ENCODE measurements around the gene TACC3. TPM values are rescaled to one million over a fixed set of nuclear protein-coding genes. Genes with fewer than 3 reads are reported as not detected.

The TACC3 gene
- polyA plus RNA-seq, 1 of the 3 experiments (the other 2 are of a cell fraction), result 49.5 TPM

DNA sequence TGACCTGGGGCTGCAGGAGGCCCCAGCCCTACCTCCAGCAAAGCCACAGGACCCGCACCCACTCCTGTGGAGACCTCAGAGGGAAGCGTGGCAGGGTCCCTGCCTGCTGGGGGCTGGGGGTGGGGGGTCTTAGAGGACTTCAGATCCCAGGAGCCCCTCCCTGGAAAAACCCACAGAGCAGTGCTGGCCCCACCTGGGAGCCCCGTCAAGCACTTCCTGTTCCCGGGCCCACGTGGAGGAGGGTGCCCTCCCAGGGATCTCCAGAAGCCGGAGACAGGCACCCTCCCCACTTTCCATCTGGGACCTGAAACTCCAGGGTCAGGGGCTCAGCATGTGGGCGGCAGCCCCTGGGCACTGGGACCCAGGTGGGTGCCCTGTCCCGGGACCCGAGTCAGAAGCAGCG is 32.0 kb downstream of the TACC3 start:
- H3K4me1 ChIP-seq (ENCODE audit: control insufficient read depth in 1 of 2, insufficient read depth in 2 of 2, low read depth in 1 of 2, low read length in 1 of 2), result peaks cover 0 to 33% of the 10 kb centered on the region in 2 experiments; a peak in 1 of 4 replicates
- no peak overlapping the region for H3K9ac ChIP-seq
- H3K27ac ChIP-seq (ENCODE audit: low read depth in 2 of 2, low read length in 1 of 2), result peak overlapping the region in 1 of 2 experiments; percentile 14; a peak in 1 of 4 replicates
- no peaks in the 10 kb centered on the region for H3K79me2 ChIP-seq (ENCODE audit: insufficient read depth)
- WGBS (ENCODE audit: low lambda C conversion rate), result 60% methylated on average over 2 of the region's 10 CpGs
- no peak for TF ChIP-seq YY1 (IDR thresholded peaks at IDR 0.05; ENCODE audit: low read depth)
- no peak for TF ChIP-seq MXI1 (IDR thresholded peaks at IDR 0.05; ENCODE audit: low read depth, low read length)
- no peak for TF ChIP-seq MEF2A (IDR thresholded peaks at IDR 0.05; ENCODE audit: borderline replicate concordance, low read depth)
- TF ChIP-seq TEAD4 (IDR thresholded peaks at IDR 0.05; ENCODE audit: borderline replicate concordance, insufficient read depth), result no peak
- no peak for TF ChIP-seq RAD21 (IDR thresholded peaks at IDR 0.05; ENCODE audit: low read length)
- no peak for TF ChIP-seq FOSL2 (IDR thresholded peaks at IDR 0.05; ENCODE audit: borderline replicate concordance, low read depth)
- TF ChIP-seq, protein P1, sequence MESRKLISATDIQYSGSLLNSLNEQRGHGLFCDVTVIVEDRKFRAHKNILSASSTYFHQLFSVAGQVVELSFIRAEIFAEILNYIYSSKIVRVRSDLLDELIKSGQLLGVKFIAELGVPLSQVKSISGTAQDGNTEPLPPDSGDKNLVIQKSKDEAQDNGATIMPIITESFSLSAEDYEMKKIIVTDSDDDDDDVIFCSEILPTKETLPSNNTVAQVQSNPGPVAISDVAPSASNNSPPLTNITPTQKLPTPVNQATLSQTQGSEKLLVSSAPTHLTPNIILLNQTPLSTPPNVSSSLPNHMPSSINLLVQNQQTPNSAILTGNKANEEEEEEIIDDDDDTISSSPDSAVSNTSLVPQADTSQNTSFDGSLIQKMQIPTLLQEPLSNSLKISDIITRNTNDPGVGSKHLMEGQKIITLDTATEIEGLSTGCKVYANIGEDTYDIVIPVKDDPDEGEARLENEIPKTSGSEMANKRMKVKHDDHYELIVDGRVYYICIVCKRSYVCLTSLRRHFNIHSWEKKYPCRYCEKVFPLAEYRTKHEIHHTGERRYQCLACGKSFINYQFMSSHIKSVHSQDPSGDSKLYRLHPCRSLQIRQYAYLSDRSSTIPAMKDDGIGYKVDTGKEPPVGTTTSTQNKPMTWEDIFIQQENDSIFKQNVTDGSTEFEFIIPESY (IDR thresholded peaks at IDR 0.05; ENCODE audit: borderline replicate concordance, low read depth), result no peak
- TF ChIP-seq RCOR1 (IDR thresholded peaks at IDR 0.05; ENCODE audit: low read length), result no peak
- TF ChIP-seq, protein P2, sequence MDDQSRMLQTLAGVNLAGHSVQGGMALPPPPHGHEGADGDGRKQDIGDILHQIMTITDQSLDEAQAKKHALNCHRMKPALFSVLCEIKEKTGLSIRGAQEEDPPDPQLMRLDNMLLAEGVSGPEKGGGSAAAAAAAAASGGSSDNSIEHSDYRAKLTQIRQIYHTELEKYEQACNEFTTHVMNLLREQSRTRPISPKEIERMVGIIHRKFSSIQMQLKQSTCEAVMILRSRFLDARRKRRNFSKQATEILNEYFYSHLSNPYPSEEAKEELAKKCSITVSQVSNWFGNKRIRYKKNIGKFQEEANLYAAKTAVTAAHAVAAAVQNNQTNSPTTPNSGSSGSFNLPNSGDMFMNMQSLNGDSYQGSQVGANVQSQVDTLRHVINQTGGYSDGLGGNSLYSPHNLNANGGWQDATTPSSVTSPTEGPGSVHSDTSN (IDR thresholded peaks at IDR 0.05), result no peak
- no peak for TF ChIP-seq RXRA (IDR thresholded peaks at IDR 0.05; ENCODE audit: borderline replicate concordance, low read depth)
- TF ChIP-seq JUND (IDR thresholded peaks at IDR 0.05), result no peak
- no peak for TF ChIP-seq ELF1 (IDR thresholded peaks at IDR 0.05)
- TF ChIP-seq POLR2AphosphoS5 (IDR thresholded peaks at IDR 0.05; ENCODE audit: low read depth, low read length), result no peak
- TF ChIP-seq NRF1 (IDR thresholded peaks at IDR 0.05; ENCODE audit: low read depth, low read length), result no peak
- TF ChIP-seq GABPA (IDR thresholded peaks at IDR 0.05; ENCODE audit: low read depth), result no peak
- no peak for TF ChIP-seq TAF1 (IDR thresholded peaks at IDR 0.05; ENCODE audit: borderline replicate concordance, low read depth, low read length)
- no peak for TF ChIP-seq RFX5 (IDR thresholded peaks at IDR 0.05; ENCODE audit: low read length)
- no peak for TF ChIP-seq EP300 (IDR thresholded peaks at IDR 0.05; ENCODE audit: borderline replicate concordance in 1 of 2, low read depth in 1 of 2, low read length in 1 of 2)
- ChIA-PET CTCF (interaction anchor here (1.3 to 12.0 kb wide), 5 partner anchors 8 to 157 kb away, joined by 3 to 88 read pairs (median 5); partner anchors contain the start of gene TMEM129), POLR2A (no interaction called here)
- no peak overlapping the region for H2AFZ ChIP-seq (ENCODE audit: low read depth)
- no peaks in the 10 kb centered on the region for H3K9me2 ChIP-seq
- no peaks in the 10 kb centered on the region for H3F3A ChIP-seq (replicated peaks; ENCODE audit: insufficient read depth)
- H3K4me2 ChIP-seq, result no peak overlapping the region
- no peaks in the 10 kb centered on the region for H4K20me1 ChIP-seq (ENCODE audit: insufficient read depth)
- no peaks in the 10 kb centered on the region for H3K9me3 ChIP-seq
- H3K27me3 ChIP-seq (ENCODE audit: insufficient read depth), result no peaks in the 10 kb centered on the region
- no peak overlapping the region for H3K4me3 ChIP-seq (ENCODE audit: low read depth in 2 of 2, low read length in 1 of 2)
- H3K36me3 ChIP-seq (replicated peaks in 1 of 2; ENCODE audit: control insufficient read depth in 1 of 2, insufficient read depth in 2 of 2, low read length in 1 of 2), result no peaks in the 10 kb centered on the region
- no peak for DNase-seq

Data from SK-N-SH (cell line).